PC-3 (cell line): Measurements from ENCODE around the gene PRSS23.

ENCODE experiments used
- CTCF ChIP-seq: fragments of 300-600 bp; sonication (generic); conservative IDR thresholded peaks from 2 replicates; pipeline ENCODE4 v1.5.1; 2017; ENCODE audit warnings: antibody characterized with exemption, low read depth, mild to moderate bottlenecking, low read length
- EZH2 ChIP-seq: fragments of 300-600 bp; sonication (generic); IDR thresholded peaks from one replicate; pipeline ENCODE4 v1.6.1; 2017; ENCODE audit warnings: antibody characterized with exemption, mild to moderate bottlenecking, low read length; ENCODE audit not compliant: unreplicated experiment

- no peak for TF ChIP-seq CTCF
- no peak for TF ChIP-seq EZH2
Observed at GRCh38 chr11:86785576-86785975, 14.8 kb upstream of the PRSS23 start.
